GM23338 (cell line): ENCODE measurements around the gene STXBP2. TPM values are rescaled to one million over a fixed set of nuclear protein-coding genes. Genes with fewer than 3 reads are reported as not detected.

ENCODE experiments used
- ATAC-seq: fragments of 200-7000 bp; cut with Tn5 transposase; 3 replicates; pipeline ENCODE4 v1.9.1; 2020
- DNase-seq: peaks from one replicate; pipeline ENCODE4 v3.0.0-alpha.2; 2015; ENCODE audit warnings: low spot score
- H2AFZ ChIP-seq: fragments of 200-600 bp; sonication (generic); 2 replicates; pipeline ENCODE4 v1.8.0; 2016; ENCODE audit warnings: antibody characterized with exemption, mild to moderate bottlenecking, moderate library complexity
- H3F3A ChIP-seq: fragments of 200-600 bp; sonication (generic); replicated peaks from 2 replicates; pipeline ENCODE4 v1.8.0; 2017; ENCODE audit warnings: antibody characterized with exemption, mixed run types, low read depth
- H3K27ac ChIP-seq: fragments of 200-600 bp; sonication (generic); 2 replicates; pipeline ENCODE4 v1.6.1; 2016; ENCODE audit warnings: low read depth
- H3K27me3 ChIP-seq: fragments of 200-600 bp; sonication (generic); 2 replicates; pipeline ENCODE4 v1.8.0; 2016; ENCODE audit warnings: mild to moderate bottlenecking, mixed run types, moderate library complexity; ENCODE audit not compliant: insufficient read depth
- H3K36me3 ChIP-seq: fragments of 200-600 bp; sonication (generic); 2 replicates; pipeline ENCODE4 v1.8.0; 2016; ENCODE audit warnings: mild to moderate bottlenecking; ENCODE audit not compliant: insufficient read depth
- H3K4me1 ChIP-seq: fragments of 200-600 bp; sonication (generic); 2 replicates; pipeline ENCODE4 v1.8.0; 2016; ENCODE audit warnings: mild to moderate bottlenecking, moderate library complexity; ENCODE audit not compliant: insufficient read depth
- H3K4me2 ChIP-seq: fragments of 200-600 bp; sonication (generic); 2 replicates; pipeline ENCODE4 v1.7.1; 2017; ENCODE audit warnings: mixed run types
- H3K4me3 ChIP-seq: fragments of 200-600 bp; sonication (generic); 2 replicates; pipeline ENCODE4 v1.6.1; 2016; ENCODE audit warnings: mixed run types
- H3K79me2 ChIP-seq: fragments of 200-600 bp; sonication (generic); replicated peaks from 2 replicates; pipeline ENCODE4 v1.8.0; 2017; ENCODE audit warnings: mild to moderate bottlenecking; ENCODE audit not compliant: insufficient read depth
- H3K9me2 ChIP-seq: fragments of 200-600 bp; sonication (generic); 2 replicates; pipeline ENCODE4 v1.8.0; 2017; ENCODE audit not compliant: insufficient read depth
- H4K20me1 ChIP-seq: fragments of 200-600 bp; sonication (generic); replicated peaks from 2 replicates; pipeline ENCODE4 v1.8.0; 2017; ENCODE audit warnings: mild to moderate bottlenecking; ENCODE audit not compliant: insufficient read depth
- H3K27ac Mint-ChIP-seq: 2 replicates; pipeline ENCODE4 v1.8.0; 2020; ENCODE audit warnings: inconsistent platforms, mild to moderate bottlenecking, moderate library complexity, mixed read lengths
- H3K27me3 Mint-ChIP-seq: 3 replicates; pipeline ENCODE4 v1.8.0; 2022; ENCODE audit warnings: low read depth, mild to moderate bottlenecking, moderate library complexity, mixed read lengths, inconsistent platforms; ENCODE audit not compliant: insufficient read depth, poor library complexity
- H3K36me3 Mint-ChIP-seq: 3 replicates; pipeline ENCODE4 v1.8.0; 2021; ENCODE audit warnings: low read depth, mild to moderate bottlenecking, inconsistent platforms, moderate library complexity, mixed read lengths
- H3K4me1 Mint-ChIP-seq: 3 replicates; pipeline ENCODE4 v1.8.0; 2020; ENCODE audit warnings: mild to moderate bottlenecking, inconsistent platforms, mixed read lengths
- H3K4me3 Mint-ChIP-seq: 3 replicates; pipeline ENCODE4 v1.8.0; 2021; ENCODE audit warnings: moderate library complexity, mild to moderate bottlenecking, inconsistent platforms, mixed read lengths
- H3K9me3 Mint-ChIP-seq: 3 replicates; pipeline ENCODE4 v1.8.0; 2020; ENCODE audit warnings: moderate library complexity, mild to moderate bottlenecking, inconsistent platforms, mixed read lengths
- CREB1 ChIP-seq: fragments of 250-450 bp; sonication (Bioruptor Pico); IDR thresholded peaks from 2 replicates; pipeline ENCODE4 v1.5.0; 2020; ENCODE audit warnings: low read depth, mild to moderate bottlenecking, moderate library complexity
- CTCF ChIP-seq, 2 experiments: fragments of 200-600 bp in 1 of 2; sonication (generic) in 1 of 2; conservative IDR thresholded peaks; 2 replicates each; pipeline versions ENCODE4 v1.5.1 to v1.6.1; 2016 to 2017; ENCODE audit warnings: antibody characterized with exemption in 2 of 2, low read depth in 2 of 2, mild to moderate bottlenecking in 2 of 2, moderate library complexity in 1 of 2
- ETS1 ChIP-seq: IDR thresholded peaks from 2 replicates; pipeline ENCODE4 v1.6.1; 2016; ENCODE audit warnings: antibody characterized with exemption
- EZH2 ChIP-seq: fragments of 200-600 bp; sonication (generic); IDR thresholded peaks from one replicate; pipeline ENCODE4 v1.8.0; 2017; ENCODE audit warnings: antibody characterized with exemption, mild to moderate bottlenecking, low read depth; ENCODE audit not compliant: unreplicated experiment
- EZH2phosphoT487 ChIP-seq: fragments of 200-600 bp; sonication (generic); IDR thresholded peaks from one replicate; pipeline ENCODE4 v1.8.1; 2018; ENCODE audit warnings: antibody characterized with exemption; ENCODE audit not compliant: unreplicated experiment
- JUNB ChIP-seq: IDR thresholded peaks from one replicate; pipeline ENCODE4 v1.6.1; 2016; ENCODE audit warnings: antibody characterized with exemption; ENCODE audit not compliant: unreplicated experiment
- NANOG ChIP-seq: IDR thresholded peaks from 2 replicates; pipeline ENCODE4 v1.6.1; 2016; ENCODE audit warnings: antibody characterized with exemption, borderline replicate concordance
- POLR2AphosphoS5 ChIP-seq: IDR thresholded peaks from 2 replicates; pipeline ENCODE4 v1.6.1; 2016; ENCODE audit warnings: antibody characterized with exemption, low read depth
- REST ChIP-seq: IDR thresholded peaks from one replicate; pipeline ENCODE4 v1.6.1; 2018; ENCODE audit warnings: antibody characterized with exemption; ENCODE audit not compliant: unreplicated experiment
- STAT1 ChIP-seq: IDR thresholded peaks from one replicate; pipeline ENCODE4 v1.6.1; 2016; ENCODE audit warnings: antibody characterized with exemption; ENCODE audit not compliant: unreplicated experiment
- ZNF114 ChIP-seq: fragments of 250-450 bp; sonication (Bioruptor Pico); IDR thresholded peaks from 2 replicates; pipeline ENCODE4 v1.5.0; 2020; ENCODE audit warnings: mild to moderate bottlenecking, moderate library complexity
- ZNF331 ChIP-seq: fragments of 250-450 bp; sonication (Bioruptor Pico); IDR thresholded peaks from 2 replicates; pipeline ENCODE4 v1.5.0; 2020; ENCODE audit warnings: low read depth, mild to moderate bottlenecking, moderate library complexity
- ZNF462 ChIP-seq: fragments of 250-450 bp; sonication (Bioruptor Pico); IDR thresholded peaks from 2 replicates; pipeline ENCODE4 v1.5.0; 2020; ENCODE audit warnings: mild to moderate bottlenecking, moderate library complexity
- polyA plus RNA-seq: library from polyadenylated mRNA; unstranded; fragments of >200 nt; fragmentation: Nextera tagmentation; extraction: Ambion mirVana; gene quantifications from 2 replicates; pipeline ENCODE4 v1.2.1, GENCODE V29; 2016
- total RNA-seq: library from RNA; depleted of rRNA; stranded (reverse); fragments of >200 nt; shearing (Covaris generic); gene quantifications from 2 replicates; pipeline ENCODE4 v1.2.3, GENCODE V29; 2014

Gene STXBP2
- total and polyA plus RNA-seq, 2 experiments from 2014 or later, result 42.6 to 55.8 TPM

GRCh38 chr19:7614859-7615741, 21.8 kb upstream of the STXBP2 start:
- ATAC-seq (no peak), DNase-seq (no peak)
- no peaks in the 10 kb centered on the region for H3K36me3 ChIP-seq
- H3K79me2 ChIP-seq, result no peaks in the 10 kb centered on the region
- H3K27ac ChIP-seq, result no peak overlapping the region
- no peaks in the 10 kb centered on the region; the same call in 1 of the 2 replicates for H4K20me1 ChIP-seq
- TF ChIP-seq JUNB (no peak), EZH2 (no peak), POLR2AphosphoS5 (no peak), ZNF462 (CRISPR knock-in tag) (no peak), ZNF331 (CRISPR knock-in tag) (no peak), STAT1 (no peak), ZNF114 (CRISPR knock-in tag) (no peak), CTCF (conservative IDR thresholded peaks at IDR 0.05; ENCODE audit: low read depth in 2 of 2) (no peak), REST (no peak), CREB1 (CRISPR knock-in tag) (no peak), EZH2phosphoT487 (no peak), NANOG (no peak), ETS1 (no peak)
- no peaks in the 10 kb centered on the region for H3F3A ChIP-seq
- Mint-ChIP-seq H3K4me3 (no peak overlapping the region), H3K36me3 (peaks cover 25% of the 10 kb centered on the region), H3K9me3 (no peaks in the 10 kb centered on the region), H3K27ac (no peak overlapping the region; the same call in 1 of the 2 replicates), H3K4me1 (no peaks in the 10 kb centered on the region), H3K27me3 (peaks cover 8% of the 10 kb centered on the region)
- no peak overlapping the region for H3K4me2 ChIP-seq
- no peaks in the 10 kb centered on the region for H3K4me1 ChIP-seq
- no peaks in the 10 kb centered on the region for H3K9me2 ChIP-seq
- no peaks in the 10 kb centered on the region for H3K27me3 ChIP-seq
- H3K4me3 ChIP-seq, result no peak overlapping the region
- no peak overlapping the region for H2AFZ ChIP-seq
